Peyer's patch (tissue), 4 donors: ENCODE data around the gene CHIC2.

Source experiments
- CTCF ChIP-seq, 6 experiments: fragments of 450-650 bp in 4 of 6; fragments of 200-600 bp in 2 of 6; sonication (generic) in 1 of 6; IDR thresholded peaks; one replicate each; pipeline ENCODE4 v1.5.1; 2017 to 2019; ENCODE audit warnings: antibody characterized with exemption in 6 of 6, mild to moderate bottlenecking in 3 of 6, moderate library complexity in 1 of 6
- POLR2A ChIP-seq, 2 donors: fragments of 450-650 bp; IDR thresholded peaks; one replicate each; pipeline ENCODE4 v1.5.1; 2017; ENCODE audit warnings: antibody characterized with exemption in 2 of 2, mild to moderate bottlenecking in 2 of 2, moderate library complexity in 2 of 2

- TF ChIP-seq CTCF (IDR thresholded peaks at IDR 0.05) (no peak), POLR2A (IDR thresholded peaks at IDR 0.05) (no peak)
These were observed 27.4 kb upstream of the CHIC2 start for GRCh38 chr4:54091637-54092404.
